GM23338 (cell line): ENCODE measurements around the gene HCLS1. TPM values are rescaled to one million over a fixed set of nuclear protein-coding genes. Genes with fewer than 3 reads are reported as not detected.
A peak's percentile ranks its signal among the peaks of the same experiment; 100 is the strongest.
"Not testable (repeated sequence)": the region's sequence is repeated elsewhere in the genome, so short reads cannot be mapped to it uniquely, and the experiment has no call there.

Source experiments
- ATAC-seq: fragments of 200-7000 bp; cut with Tn5 transposase; 3 replicates; pipeline ENCODE4 v1.9.1; 2020
- DNase-seq: peaks from one replicate; pipeline ENCODE4 v3.0.0-alpha.2; 2015; ENCODE audit warnings: low spot score
- H2AFZ ChIP-seq: fragments of 200-600 bp; sonication (generic); 2 replicates; pipeline ENCODE4 v1.8.0; 2016; ENCODE audit warnings: antibody characterized with exemption, mild to moderate bottlenecking, moderate library complexity
- H3F3A ChIP-seq: fragments of 200-600 bp; sonication (generic); replicated peaks from 2 replicates; pipeline ENCODE4 v1.8.0; 2017; ENCODE audit warnings: antibody characterized with exemption, mixed run types, low read depth
- H3K27ac ChIP-seq: fragments of 200-600 bp; sonication (generic); 2 replicates; pipeline ENCODE4 v1.6.1; 2016; ENCODE audit warnings: low read depth
- H3K27me3 ChIP-seq: fragments of 200-600 bp; sonication (generic); 2 replicates; pipeline ENCODE4 v1.8.0; 2016; ENCODE audit warnings: mild to moderate bottlenecking, mixed run types, moderate library complexity; ENCODE audit not compliant: insufficient read depth
- H3K36me3 ChIP-seq: fragments of 200-600 bp; sonication (generic); 2 replicates; pipeline ENCODE4 v1.8.0; 2016; ENCODE audit warnings: mild to moderate bottlenecking; ENCODE audit not compliant: insufficient read depth
- H3K4me1 ChIP-seq: fragments of 200-600 bp; sonication (generic); 2 replicates; pipeline ENCODE4 v1.8.0; 2016; ENCODE audit warnings: mild to moderate bottlenecking, moderate library complexity; ENCODE audit not compliant: insufficient read depth
- H3K4me2 ChIP-seq: fragments of 200-600 bp; sonication (generic); 2 replicates; pipeline ENCODE4 v1.7.1; 2017; ENCODE audit warnings: mixed run types
- H3K4me3 ChIP-seq: fragments of 200-600 bp; sonication (generic); 2 replicates; pipeline ENCODE4 v1.6.1; 2016; ENCODE audit warnings: mixed run types
- H3K79me2 ChIP-seq: fragments of 200-600 bp; sonication (generic); replicated peaks from 2 replicates; pipeline ENCODE4 v1.8.0; 2017; ENCODE audit warnings: mild to moderate bottlenecking; ENCODE audit not compliant: insufficient read depth
- H3K9me2 ChIP-seq: fragments of 200-600 bp; sonication (generic); 2 replicates; pipeline ENCODE4 v1.8.0; 2017; ENCODE audit not compliant: insufficient read depth
- H4K20me1 ChIP-seq: fragments of 200-600 bp; sonication (generic); replicated peaks from 2 replicates; pipeline ENCODE4 v1.8.0; 2017; ENCODE audit warnings: mild to moderate bottlenecking; ENCODE audit not compliant: insufficient read depth
- H3K27ac Mint-ChIP-seq: 2 replicates; pipeline ENCODE4 v1.8.0; 2020; ENCODE audit warnings: inconsistent platforms, mild to moderate bottlenecking, moderate library complexity, mixed read lengths
- H3K27me3 Mint-ChIP-seq: 3 replicates; pipeline ENCODE4 v1.8.0; 2022; ENCODE audit warnings: low read depth, mild to moderate bottlenecking, moderate library complexity, mixed read lengths, inconsistent platforms; ENCODE audit not compliant: insufficient read depth, poor library complexity
- H3K36me3 Mint-ChIP-seq: 3 replicates; pipeline ENCODE4 v1.8.0; 2021; ENCODE audit warnings: low read depth, mild to moderate bottlenecking, inconsistent platforms, moderate library complexity, mixed read lengths
- H3K4me1 Mint-ChIP-seq: 3 replicates; pipeline ENCODE4 v1.8.0; 2020; ENCODE audit warnings: mild to moderate bottlenecking, inconsistent platforms, mixed read lengths
- H3K4me3 Mint-ChIP-seq: 3 replicates; pipeline ENCODE4 v1.8.0; 2021; ENCODE audit warnings: moderate library complexity, mild to moderate bottlenecking, inconsistent platforms, mixed read lengths
- H3K9me3 Mint-ChIP-seq: 3 replicates; pipeline ENCODE4 v1.8.0; 2020; ENCODE audit warnings: moderate library complexity, mild to moderate bottlenecking, inconsistent platforms, mixed read lengths
- CREB1 ChIP-seq: fragments of 250-450 bp; sonication (Bioruptor Pico); IDR thresholded peaks from 2 replicates; pipeline ENCODE4 v1.5.0; 2020; ENCODE audit warnings: low read depth, mild to moderate bottlenecking, moderate library complexity
- CTCF ChIP-seq, 2 experiments: fragments of 200-600 bp in 1 of 2; sonication (generic) in 1 of 2; conservative IDR thresholded peaks; 2 replicates each; pipeline versions ENCODE4 v1.5.1 to v1.6.1; 2016 to 2017; ENCODE audit warnings: antibody characterized with exemption in 2 of 2, low read depth in 2 of 2, mild to moderate bottlenecking in 2 of 2, moderate library complexity in 1 of 2
- EZH2 ChIP-seq: fragments of 200-600 bp; sonication (generic); IDR thresholded peaks from one replicate; pipeline ENCODE4 v1.8.0; 2017; ENCODE audit warnings: antibody characterized with exemption, mild to moderate bottlenecking, low read depth; ENCODE audit not compliant: unreplicated experiment
- EZH2phosphoT487 ChIP-seq: fragments of 200-600 bp; sonication (generic); IDR thresholded peaks from one replicate; pipeline ENCODE4 v1.8.1; 2018; ENCODE audit warnings: antibody characterized with exemption; ENCODE audit not compliant: unreplicated experiment
- JUNB ChIP-seq: IDR thresholded peaks from one replicate; pipeline ENCODE4 v1.6.1; 2016; ENCODE audit warnings: antibody characterized with exemption; ENCODE audit not compliant: unreplicated experiment
- NANOG ChIP-seq: IDR thresholded peaks from 2 replicates; pipeline ENCODE4 v1.6.1; 2016; ENCODE audit warnings: antibody characterized with exemption, borderline replicate concordance
- REST ChIP-seq: IDR thresholded peaks from one replicate; pipeline ENCODE4 v1.6.1; 2018; ENCODE audit warnings: antibody characterized with exemption; ENCODE audit not compliant: unreplicated experiment
- STAT1 ChIP-seq: IDR thresholded peaks from one replicate; pipeline ENCODE4 v1.6.1; 2016; ENCODE audit warnings: antibody characterized with exemption; ENCODE audit not compliant: unreplicated experiment
- ZNF114 ChIP-seq: fragments of 250-450 bp; sonication (Bioruptor Pico); IDR thresholded peaks from 2 replicates; pipeline ENCODE4 v1.5.0; 2020; ENCODE audit warnings: mild to moderate bottlenecking, moderate library complexity
- ZNF331 ChIP-seq: fragments of 250-450 bp; sonication (Bioruptor Pico); IDR thresholded peaks from 2 replicates; pipeline ENCODE4 v1.5.0; 2020; ENCODE audit warnings: low read depth, mild to moderate bottlenecking, moderate library complexity
- polyA plus RNA-seq: library from polyadenylated mRNA; unstranded; fragments of >200 nt; fragmentation: Nextera tagmentation; extraction: Ambion mirVana; gene quantifications from 2 replicates; pipeline ENCODE4 v1.2.1, GENCODE V29; 2016
- total RNA-seq: library from RNA; depleted of rRNA; stranded (reverse); fragments of >200 nt; shearing (Covaris generic); gene quantifications from 2 replicates; pipeline ENCODE4 v1.2.3, GENCODE V29; 2014
- TF ChIP-seq, protein P1 (sequence below): fragments of 250-450 bp; sonication (Bioruptor Pico); IDR thresholded peaks from 2 replicates; pipeline ENCODE4 v1.5.0; 2020; ENCODE audit warnings: mild to moderate bottlenecking, moderate library complexity

HCLS1 gene
- total and polyA plus RNA-seq, 2 experiments from 2014 or later = 0.66 to 1.1 TPM

GRCh38 chr3:121599900-121600299 lies 60.8 kb downstream of the HCLS1 start:
- not testable (repeated sequence) for H3K27ac ChIP-seq, H4K20me1 ChIP-seq, H3K36me3 Mint-ChIP-seq, DNase-seq, H3K4me3 Mint-ChIP-seq, H3K27me3 ChIP-seq, H2AFZ ChIP-seq, H3K79me2 ChIP-seq, H3K9me2 ChIP-seq, H3K4me2 ChIP-seq, ATAC-seq, H3K27me3 Mint-ChIP-seq, H3K27ac Mint-ChIP-seq, H3K4me3 ChIP-seq, H3K9me3 Mint-ChIP-seq, H3F3A ChIP-seq, H3K36me3 ChIP-seq
- H3K4me1 ChIP-seq = peaks cover 32% of the 10 kb centered on the region
- H3K4me1 Mint-ChIP-seq = peaks cover 37% of the 10 kb centered on the region

GRCh38 chr3:121598564-121598963 lies 62.1 kb downstream of the HCLS1 start:
- H3K4me1 Mint-ChIP-seq = peaks cover 47% of the 10 kb centered on the region
- no peaks in the 10 kb centered on the region for H4K20me1 ChIP-seq
- peak overlapping the region; percentile 63; the same call in 1 of the 2 replicates for H2AFZ ChIP-seq
- H3K4me2 ChIP-seq = no peak overlapping the region
- H3K4me3 Mint-ChIP-seq = no peak overlapping the region
- H3K36me3 ChIP-seq = no peaks in the 10 kb centered on the region
- peaks cover 7% of the 10 kb centered on the region for H3K27me3 Mint-ChIP-seq
- H3K27ac ChIP-seq = no peak overlapping the region
- H3K9me3 Mint-ChIP-seq = no peaks in the 10 kb centered on the region
- peaks cover 40% of the 10 kb centered on the region for H3K4me1 ChIP-seq
- no peaks in the 10 kb centered on the region for H3K9me2 ChIP-seq
- DNase-seq (no peak), ATAC-seq (no peak)
- no peaks in the 10 kb centered on the region; the same call in 2 of the 3 replicates for H3K36me3 Mint-ChIP-seq
- H3K4me3 ChIP-seq = no peak overlapping the region
- H3F3A ChIP-seq = no peaks in the 10 kb centered on the region
- no peaks in the 10 kb centered on the region for H3K79me2 ChIP-seq
- peak overlapping the region; percentile 55; the same call in 1 of the 2 replicates for H3K27ac Mint-ChIP-seq
- H3K27me3 ChIP-seq = no peaks in the 10 kb centered on the region
- TF ChIP-seq REST (no peak), ZNF114 (CRISPR knock-in tag) (no peak), CTCF (conservative IDR thresholded peaks at IDR 0.05; ENCODE audit: low read depth in 2 of 2) (no peak), CREB1 (CRISPR knock-in tag) (no peak), JUNB (no peak), STAT1 (no peak), ZNF331 (CRISPR knock-in tag) (no peak), EZH2phosphoT487 (no peak), EZH2 (no peak), NANOG (no peak)
- TF ChIP-seq, protein P1, sequence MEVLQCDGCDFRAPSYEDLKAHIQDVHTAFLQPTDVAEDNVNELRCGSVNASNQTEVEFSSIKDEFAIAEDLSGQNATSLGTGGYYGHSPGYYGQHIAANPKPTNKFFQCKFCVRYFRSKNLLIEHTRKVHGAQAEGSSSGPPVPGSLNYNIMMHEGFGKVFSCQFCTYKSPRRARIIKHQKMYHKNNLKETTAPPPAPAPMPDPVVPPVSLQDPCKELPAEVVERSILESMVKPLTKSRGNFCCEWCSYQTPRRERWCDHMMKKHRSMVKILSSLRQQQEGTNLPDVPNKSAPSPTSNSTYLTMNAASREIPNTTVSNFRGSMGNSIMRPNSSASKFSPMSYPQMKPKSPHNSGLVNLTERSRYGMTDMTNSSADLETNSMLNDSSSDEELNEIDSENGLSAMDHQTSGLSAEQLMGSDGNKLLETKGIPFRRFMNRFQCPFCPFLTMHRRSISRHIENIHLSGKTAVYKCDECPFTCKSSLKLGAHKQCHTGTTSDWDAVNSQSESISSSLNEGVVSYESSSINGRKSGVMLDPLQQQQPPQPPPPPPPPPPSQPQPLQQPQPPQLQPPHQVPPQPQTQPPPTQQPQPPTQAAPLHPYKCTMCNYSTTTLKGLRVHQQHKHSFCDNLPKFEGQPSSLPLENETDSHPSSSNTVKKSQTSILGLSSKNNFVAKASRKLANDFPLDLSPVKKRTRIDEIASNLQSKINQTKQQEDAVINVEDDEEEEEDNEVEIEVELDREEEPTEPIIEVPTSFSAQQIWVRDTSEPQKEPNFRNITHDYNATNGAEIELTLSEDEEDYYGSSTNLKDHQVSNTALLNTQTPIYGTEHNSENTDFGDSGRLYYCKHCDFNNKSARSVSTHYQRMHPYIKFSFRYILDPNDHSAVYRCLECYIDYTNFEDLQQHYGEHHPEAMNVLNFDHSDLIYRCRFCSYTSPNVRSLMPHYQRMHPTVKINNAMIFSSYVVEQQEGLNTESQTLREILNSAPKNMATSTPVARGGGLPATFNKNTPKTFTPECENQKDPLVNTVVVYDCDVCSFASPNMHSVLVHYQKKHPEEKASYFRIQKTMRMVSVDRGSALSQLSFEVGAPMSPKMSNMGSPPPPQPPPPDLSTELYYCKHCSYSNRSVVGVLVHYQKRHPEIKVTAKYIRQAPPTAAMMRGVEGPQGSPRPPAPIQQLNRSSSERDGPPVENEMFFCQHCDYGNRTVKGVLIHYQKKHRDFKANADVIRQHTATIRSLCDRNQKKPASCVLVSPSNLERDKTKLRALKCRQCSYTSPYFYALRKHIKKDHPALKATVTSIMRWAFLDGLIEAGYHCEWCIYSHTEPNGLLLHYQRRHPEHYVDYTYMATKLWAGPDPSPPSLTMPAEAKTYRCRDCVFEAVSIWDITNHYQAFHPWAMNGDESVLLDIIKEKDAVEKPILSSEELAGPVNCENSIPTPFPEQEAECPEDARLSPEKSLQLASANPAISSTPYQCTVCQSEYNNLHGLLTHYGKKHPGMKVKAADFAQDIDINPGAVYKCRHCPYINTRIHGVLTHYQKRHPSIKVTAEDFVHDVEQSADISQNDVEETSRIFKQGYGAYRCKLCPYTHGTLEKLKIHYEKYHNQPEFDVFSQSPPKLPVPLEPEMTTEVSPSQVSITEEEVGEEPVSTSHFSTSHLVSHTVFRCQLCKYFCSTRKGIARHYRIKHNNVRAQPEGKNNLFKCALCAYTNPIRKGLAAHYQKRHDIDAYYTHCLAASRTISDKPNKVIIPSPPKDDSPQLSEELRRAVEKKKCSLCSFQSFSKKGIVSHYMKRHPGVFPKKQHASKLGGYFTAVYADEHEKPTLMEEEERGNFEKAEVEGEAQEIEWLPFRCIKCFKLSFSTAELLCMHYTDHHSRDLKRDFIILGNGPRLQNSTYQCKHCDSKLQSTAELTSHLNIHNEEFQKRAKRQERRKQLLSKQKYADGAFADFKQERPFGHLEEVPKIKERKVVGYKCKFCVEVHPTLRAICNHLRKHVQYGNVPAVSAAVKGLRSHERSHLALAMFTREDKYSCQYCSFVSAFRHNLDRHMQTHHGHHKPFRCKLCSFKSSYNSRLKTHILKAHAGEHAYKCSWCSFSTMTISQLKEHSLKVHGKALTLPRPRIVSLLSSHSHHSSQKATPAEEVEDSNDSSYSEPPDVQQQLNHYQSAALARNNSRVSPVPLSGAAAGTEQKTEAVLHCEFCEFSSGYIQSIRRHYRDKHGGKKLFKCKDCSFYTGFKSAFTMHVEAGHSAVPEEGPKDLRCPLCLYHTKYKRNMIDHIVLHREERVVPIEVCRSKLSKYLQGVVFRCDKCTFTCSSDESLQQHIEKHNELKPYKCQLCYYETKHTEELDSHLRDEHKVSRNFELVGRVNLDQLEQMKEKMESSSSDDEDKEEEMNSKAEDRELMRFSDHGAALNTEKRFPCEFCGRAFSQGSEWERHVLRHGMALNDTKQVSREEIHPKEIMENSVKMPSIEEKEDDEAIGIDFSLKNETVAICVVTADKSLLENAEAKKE (CRISPR knock-in tag) = no peak
